Neural crest cell (in vitro differentiated cells): Measurements from ENCODE around the gene SNX19. TPM values are rescaled to one million over a fixed set of nuclear protein-coding genes. Genes with fewer than 3 reads are reported as not detected.

ENCODE experiments used
- DNase-seq: peaks from one replicate; pipeline ENCODE4 v3.0.0; 2021; ENCODE audit warnings: low read depth, mixed read lengths, low spot score
- H3K27ac Mint-ChIP-seq: one replicate; pipeline ENCODE4 v1.8.0; 2021; ENCODE audit warnings: mild to moderate bottlenecking, mixed read lengths; ENCODE audit not compliant: unreplicated experiment
- H3K27me3 Mint-ChIP-seq: 2 replicates; pipeline ENCODE4 v1.8.0; 2021; ENCODE audit warnings: low read depth, mild to moderate bottlenecking, mixed read lengths
- H3K36me3 Mint-ChIP-seq: 2 replicates; pipeline ENCODE4 v1.8.0; 2021; ENCODE audit warnings: low read depth, mild to moderate bottlenecking, mixed read lengths
- H3K4me1 Mint-ChIP-seq: 2 replicates; pipeline ENCODE4 v1.8.0; 2021; ENCODE audit warnings: mixed read lengths
- H3K4me3 Mint-ChIP-seq: one replicate; pipeline ENCODE4 v1.8.0; 2021; ENCODE audit warnings: mild to moderate bottlenecking, mixed read lengths
- H3K9me3 Mint-ChIP-seq: 2 replicates; pipeline ENCODE4 v1.8.0; 2021; ENCODE audit warnings: mixed read lengths
- CTCF ChIP-seq: fragments of 200-600 bp; sonication (generic); conservative IDR thresholded peaks from 2 replicates; pipeline ENCODE4 v1.5.0; 2021; ENCODE audit warnings: antibody characterized with exemption, mild to moderate bottlenecking
- total RNA-seq: library from RNA; stranded (reverse); gene quantifications from 2 replicates; pipeline ENCODE4 v1.2.1, GENCODE V29; 2021

Gene SNX19
- total RNA-seq, 1 donor from 2014 or later: 45.0 TPM

GRCh38 chr11:130868086-130868710 lies 48.1 kb downstream of the SNX19 start:
- TF ChIP-seq CTCF: no peak
- Mint-ChIP-seq H3K4me1 (no peaks in the 10 kb centered on the region), H3K27ac (no peak overlapping the region), H3K27me3 (no peaks in the 10 kb centered on the region), H3K4me3 (no peak overlapping the region), H3K36me3 (peaks cover 3% of the 10 kb centered on the region), H3K9me3 (no peaks in the 10 kb centered on the region)
- no peak for DNase-seq

- no peak overlapping the region for H3K4me3 Mint-ChIP-seq
- H3K27ac Mint-ChIP-seq: no peak overlapping the region
- TF ChIP-seq CTCF: no peak
- H3K9me3 Mint-ChIP-seq: no peaks in the 10 kb centered on the region
- DNase-seq: no peak
- peaks cover 3% of the 10 kb centered on the region for H3K36me3 Mint-ChIP-seq
- H3K4me1 Mint-ChIP-seq: peaks cover 4% of the 10 kb centered on the region
- H3K27me3 Mint-ChIP-seq: peaks cover 4% of the 10 kb centered on the region
Observed at GRCh38 chr11:130866831-130867230, 49.4 kb downstream of the SNX19 start.

GRCh38 chr11:130865774-130866114 lies 50.5 kb downstream of the SNX19 start:
- Mint-ChIP-seq H3K36me3 (peaks cover 3% of the 10 kb centered on the region), H3K27ac (no peak overlapping the region), H3K9me3 (no peaks in the 10 kb centered on the region), H3K27me3 (peaks cover 4% of the 10 kb centered on the region), H3K4me3 (no peak overlapping the region), H3K4me1 (peaks cover 7% of the 10 kb centered on the region)
- no peak for TF ChIP-seq CTCF
- DNase-seq: no peak

- Mint-ChIP-seq H3K4me3 (no peak overlapping the region), H3K36me3 (peaks cover 3% of the 10 kb centered on the region), H3K27ac (no peak overlapping the region), H3K27me3 (peaks cover 4% of the 10 kb centered on the region), H3K9me3 (no peaks in the 10 kb centered on the region), H3K4me1 (peaks cover 7% of the 10 kb centered on the region)
- no peak for TF ChIP-seq CTCF
- DNase-seq: no peak
Observed at GRCh38 chr11:130865091-130865773, 51.0 kb downstream of the SNX19 start.

GRCh38 chr11:130861902-130862860 lies 54.1 kb downstream of the SNX19 start:
- peaks cover 7% of the 10 kb centered on the region for H3K4me1 Mint-ChIP-seq
- TF ChIP-seq CTCF: peak; percentile 100

More at GRCh38 chr11:130861902-130862860, 54.1 kb downstream of the SNX19 start:
- Mint-ChIP-seq H3K9me3 (peaks cover 2% of the 10 kb centered on the region), H3K27ac (no peak overlapping the region), H3K36me3 (no peaks in the 10 kb centered on the region), H3K27me3 (peaks cover 4% of the 10 kb centered on the region), H3K4me3 (peak overlapping the region; percentile 28)
- peak; percentile 98 for DNase-seq
